GM19455 (cell line): ENCODE results near the gene SUN3.

ENCODE experiments used
- ATAC-seq: cut with Tn5 transposase; IDR thresholded peaks from one replicate; pipeline ENCODE4 v1.9.1; 2021; ENCODE audit not compliant: unreplicated experiment

SUN3 gene

GRCh38 chr7:47979145-47979831 is 49.6 kb downstream of the SUN3 start, which contains the start of gene HUS1:
HUS1 (minus strand) TSS chr7:47979615; CDS start chr7:47979519, 96 bp downstream.
- peak; percentile 99 for ATAC-seq

- no peak for ATAC-seq
These were observed 50.1 kb downstream of the SUN3 start for GRCh38 chr7:47978790-47979144.

- no peak for ATAC-seq
These were observed 55.2 kb downstream of the SUN3 start for GRCh38 chr7:47973739-47974138.

GRCh38 chr7:47970761-47971160 is 58.1 kb downstream of the SUN3 start:
- ATAC-seq: no peak

- no peak for ATAC-seq
These were observed 59.8 kb downstream of the SUN3 start for GRCh38 chr7:47968847-47969774.

- ATAC-seq: no peak
These were observed 61.2 kb downstream of the SUN3 start for GRCh38 chr7:47967708-47968107.

- ATAC-seq: no peak
These were observed 61.8 kb downstream of the SUN3 start for GRCh38 chr7:47967123-47967522.

GRCh38 chr7:47965456-47965855 is 63.5 kb downstream of the SUN3 start:
- no peak for ATAC-seq

GRCh38 chr7:47962262-47962661 is 66.6 kb downstream of the SUN3 start:
- no peak for ATAC-seq

- no peak for ATAC-seq
These were observed 71.8 kb downstream of the SUN3 start for GRCh38 chr7:47957156-47957555.

GRCh38 chr7:47956220-47956619 is 72.7 kb downstream of the SUN3 start:
- ATAC-seq: no peak

- peak; percentile 26 for ATAC-seq
These were observed 74.5 kb downstream of the SUN3 start for GRCh38 chr7:47954231-47954911.

GRCh38 chr7:47953822-47954221 is 75.1 kb downstream of the SUN3 start:
- peak; percentile 52 for ATAC-seq

- ATAC-seq: no peak
These were observed 76.7 kb downstream of the SUN3 start for GRCh38 chr7:47952224-47952623.

GRCh38 chr7:47951374-47951773 is 77.5 kb downstream of the SUN3 start:
- no peak for ATAC-seq

GRCh38 chr7:47950714-47951113 is 78.2 kb downstream of the SUN3 start:
- no peak for ATAC-seq

- ATAC-seq: no peak
These were observed 79.2 kb downstream of the SUN3 start for GRCh38 chr7:47949703-47950102.

- no peak for ATAC-seq
These were observed 80.6 kb downstream of the SUN3 start, which contains the start of gene PKD1L1 for GRCh38 chr7:47948141-47948790. PKD1L1 (minus strand) TSS chr7:47948466; CDS start chr7:47948440, 26 bp downstream.

GRCh38 chr7:47947355-47947749 is 81.6 kb downstream of the SUN3 start:
- ATAC-seq: no peak

- no peak for ATAC-seq
These were observed 82.1 kb downstream of the SUN3 start for GRCh38 chr7:47946581-47947354.
